ENCODE results near the gene CBX7. TPM values are rescaled to one million over a fixed set of nuclear protein-coding genes. Genes with fewer than 3 reads are reported as not detected.

The CBX7 gene
- total RNA-seq, 2 experiments from 2014 or later, result 48.6 to 49.1 TPM

DNA sequence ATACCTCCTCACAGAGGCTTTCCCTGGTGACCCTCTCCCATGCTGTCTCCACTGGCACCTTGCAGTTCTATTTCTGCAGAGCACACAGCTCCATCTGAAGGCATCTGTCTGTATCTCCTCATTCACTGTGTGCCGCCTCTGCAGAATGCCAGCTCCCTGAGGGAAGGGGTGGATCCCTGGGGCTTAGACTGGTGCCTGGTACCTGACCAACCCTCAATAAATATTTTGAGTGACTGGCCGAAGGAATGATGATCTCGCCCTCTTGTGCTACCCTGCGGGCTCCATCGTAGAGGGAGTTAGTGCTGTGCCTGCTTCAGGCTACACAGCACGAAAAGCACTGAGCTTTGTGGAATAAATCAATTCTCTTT, 1.6 kb downstream of the CBX7 start:
- Mint-ChIP-seq H3K27me3 (no peaks in the 10 kb centered on the region), H3K4me3 (peak overlapping the region; percentile 89), H3K27ac (peak overlapping the region; percentile 100), H3K36me3 (ENCODE audit: low read depth) (peaks cover 45% of the 10 kb centered on the region), H3K9me3 (no peaks in the 10 kb centered on the region), H3K4me1 (ENCODE audit: low read depth) (peaks cover 54% of the 10 kb centered on the region)
- Histone ChIP-seq H3K27ac (ENCODE audit: low read depth in 1 of 2, low read length in 2 of 2) (peak overlapping the region; percentile 65 to 80), H3K4me3 (ENCODE audit: low read length) (peak overlapping the region; percentile 94), H3K4me1 (ENCODE audit: insufficient read depth, low read length) (peaks cover 73% of the 10 kb centered on the region), H3K9me3 (ENCODE audit: control insufficient read depth in 1 of 2, insufficient read depth in 1 of 2, low read length in 2 of 2) (no peaks in the 10 kb centered on the region), H3K36me3 (ENCODE audit: insufficient read depth, low read length) (peaks cover 31% of the 10 kb centered on the region), H3K27me3 (ENCODE audit: control insufficient read depth in 1 of 2, insufficient read depth in 2 of 2, low read length in 2 of 2) (no peaks in the 10 kb centered on the region)
- intact Hi-C loops (cut with DNase I, micrococcal nuclease), result loop anchor here (5.0 to 10.0 kb wide), 7 partner anchors 91 to 894 kb away; partner anchors contain the start of genes CBX6 (in 1 of the 2), CSNK1E (in 1 of the 2), PDGFB (in 1 of the 2) and RPL3 (in 1 of the 2)
- POLR2A ChIA-PET, result interaction anchor here (0.5 to 8.6 kb wide), 6 partner anchors 11 to 445 kb away, joined by 3 to 156 read pairs (median 4); partner anchors contain the start of genes GTPBP1 and RPL3
- CTCF ChIA-PET, result interaction anchor here (0.8 to 3.1 kb wide), 2 partner anchors 20 to 281 kb away, joined by 3 to 16 read pairs; no protein-coding TSS in a partner anchor
- no peak for TF ChIP-seq CTCF (IDR thresholded peaks at IDR 0.05)
- ATAC-seq (ENCODE audit: poor library complexity), result no peak
- peak in 2 of 14 experiments; percentile 30 to 39 for DNase-seq

- Histone ChIP-seq H3K27me3 (ENCODE audit: control insufficient read depth in 1 of 2, insufficient read depth in 2 of 2, low read length in 2 of 2) (no peaks in the 10 kb centered on the region), H3K4me1 (ENCODE audit: insufficient read depth, low read length) (peaks cover 73% of the 10 kb centered on the region), H3K36me3 (ENCODE audit: insufficient read depth, low read length) (peaks cover 31% of the 10 kb centered on the region), H3K4me3 (ENCODE audit: low read length) (no peak overlapping the region), H3K9me3 (ENCODE audit: control insufficient read depth in 1 of 2, insufficient read depth in 1 of 2, low read length in 2 of 2) (no peaks in the 10 kb centered on the region), H3K27ac (ENCODE audit: low read depth in 1 of 2, low read length in 2 of 2) (peak overlapping the region; percentile 22 to 68)
- H3K9me3 Mint-ChIP-seq, result no peaks in the 10 kb centered on the region
- H3K36me3 Mint-ChIP-seq (ENCODE audit: low read depth), result peaks cover 46% of the 10 kb centered on the region
- TF ChIP-seq CTCF (IDR thresholded peaks at IDR 0.05), result no peak
- ChIA-PET POLR2A (interaction anchor here (0.7 to 8.6 kb wide), 4 partner anchors 10 to 370 kb away, joined by 3 to 156 read pairs (median 4); partner anchors contain the start of gene RPL3), CTCF (interaction anchor here (0.9 to 3.1 kb wide), 2 partner anchors 166 to 280 kb away, joined by 5 to 16 read pairs; no protein-coding TSS in a partner anchor)
- intact Hi-C loops (cut with DNase I, micrococcal nuclease), result loop anchor here (5.0 to 10.0 kb wide), 7 partner anchors 92 to 895 kb away; partner anchors contain the start of genes CBX6 (in 1 of the 2), CSNK1E (in 1 of the 2), PDGFB (in 1 of the 2) and RPL3 (in 1 of the 2)
- peak overlapping the region; percentile 100 for H3K27ac Mint-ChIP-seq
- ATAC-seq (ENCODE audit: poor library complexity) (no peak), DNase-seq (peak in 1 of 14 experiments; percentile 40)
- peaks cover 55% of the 10 kb centered on the region for H3K4me1 Mint-ChIP-seq (ENCODE audit: low read depth)
- H3K4me3 Mint-ChIP-seq, result peak overlapping the region; percentile 89
- H3K27me3 Mint-ChIP-seq, result no peaks in the 10 kb centered on the region
Measured at GRCh38 chr22:39149915-39150847, 2.3 kb downstream of the CBX7 start.

- H3K36me3 ChIP-seq (ENCODE audit: insufficient read depth, low read length), result peaks cover 31% of the 10 kb centered on the region
- peaks cover 63% of the 10 kb centered on the region for H3K4me1 Mint-ChIP-seq (ENCODE audit: low read depth)
- intact Hi-C loops (cut with DNase I, micrococcal nuclease), result no loop called here
Measured at GRCh38 chr22:39148727-39149535, 3.5 kb downstream of the CBX7 start.

More at GRCh38 chr22:39148727-39149535, 3.5 kb downstream of the CBX7 start:
- no peak for TF ChIP-seq CTCF (IDR thresholded peaks at IDR 0.05)
- ATAC-seq (ENCODE audit: poor library complexity) (no peak), DNase-seq (peak in 13 of 14 experiments; percentile 37 to 90 (median 59))
- peak overlapping the region; percentile 68 to 73 for H3K27ac ChIP-seq (ENCODE audit: low read depth in 1 of 2, low read length in 2 of 2)
- ChIA-PET POLR2A (interaction anchor here (8.6 kb wide), 1 partner anchor 170 kb away, joined by 156 read pairs; the partner anchor contains the start of gene RPL3), CTCF (interaction anchor here (0.9 to 3.1 kb wide), 3 partner anchors 168 to 279 kb away, joined by 3 to 16 read pairs (median 5); partner anchors contain the start of gene TAB1)
- H3K27me3 Mint-ChIP-seq, result no peaks in the 10 kb centered on the region
- peak overlapping the region; percentile 100 for H3K27ac Mint-ChIP-seq
- peak overlapping the region; percentile 89 for H3K4me3 Mint-ChIP-seq
- no peaks in the 10 kb centered on the region for H3K9me3 Mint-ChIP-seq
- no peak overlapping the region for H3K4me3 ChIP-seq (ENCODE audit: low read length)
- no peaks in the 10 kb centered on the region for H3K9me3 ChIP-seq (ENCODE audit: control insufficient read depth in 1 of 2, insufficient read depth in 1 of 2, low read length in 2 of 2)
- H3K36me3 Mint-ChIP-seq (ENCODE audit: low read depth), result peaks cover 53% of the 10 kb centered on the region
- peaks cover 85% of the 10 kb centered on the region for H3K4me1 ChIP-seq (ENCODE audit: insufficient read depth, low read length)
- no peaks in the 10 kb centered on the region for H3K27me3 ChIP-seq (ENCODE audit: control insufficient read depth in 1 of 2, insufficient read depth in 2 of 2, low read length in 2 of 2)

Measured in CD4-positive, alpha-beta T cell (primary cell).